AG04449 (cell line): ENCODE results near the gene CADPS.

Experiments used
- CTCF ChIA-PET: fragments of 350-600 bp; formaldehyde crosslinking; extraction: SDS; loops from one replicate; lab custom pipeline; 2021; ENCODE audit warnings: antibody characterized with exemption; lab: Yijun Ruan, JAX
- POLR2A ChIA-PET: fragments of 400-600, 350-600 bp; formaldehyde crosslinking; extraction: SDS; loops from one replicate; lab custom pipeline; 2020; ENCODE audit warnings: antibody characterized with exemption, inconsistent platforms; lab: Yijun Ruan, JAX
- DNase-seq: peaks from one replicate; pipeline ENCODE4 v3.0.0-alpha.2; 2010; ENCODE audit warnings: low read depth, low spot score
- H3K4me3 ChIP-seq: 2 replicates; pipeline ENCODE4 v1.5.1; 2011; ENCODE audit warnings: low read depth, mild to moderate bottlenecking, control low read depth, low read length
- TF ChIP-seq, protein P1 (sequence below): IDR thresholded peaks from one replicate; pipeline ENCODE4 v1.5.1; 2011; ENCODE audit warnings: mild to moderate bottlenecking, moderate library complexity, low read length, control low read depth, inconsistent platforms; ENCODE audit not compliant: insufficient read depth; ENCODE audit errors: missing control alignments

Gene CADPS

DNA sequence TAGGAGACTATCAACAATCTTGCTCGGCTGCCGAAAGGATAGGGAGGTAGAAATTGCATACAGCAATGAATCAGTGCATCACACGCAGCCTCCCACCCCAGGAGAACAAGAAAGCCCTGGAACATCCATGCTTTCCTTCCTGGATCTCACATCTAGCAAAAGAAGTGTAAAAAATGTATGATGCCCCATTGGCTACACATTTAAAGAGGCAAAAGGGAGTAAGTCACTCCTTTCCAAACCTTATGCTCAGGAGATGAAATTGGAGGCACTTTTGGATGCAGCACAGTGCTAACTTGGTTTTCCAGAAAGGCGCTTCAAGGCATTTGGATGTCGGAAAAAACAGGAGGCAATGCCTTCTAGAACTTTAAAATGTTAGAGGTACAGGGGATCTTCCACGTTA lies 469.6 kb downstream of the CADPS start:
- H3K4me3 ChIP-seq, result no peak overlapping the region
- TF ChIP-seq, protein P1, sequence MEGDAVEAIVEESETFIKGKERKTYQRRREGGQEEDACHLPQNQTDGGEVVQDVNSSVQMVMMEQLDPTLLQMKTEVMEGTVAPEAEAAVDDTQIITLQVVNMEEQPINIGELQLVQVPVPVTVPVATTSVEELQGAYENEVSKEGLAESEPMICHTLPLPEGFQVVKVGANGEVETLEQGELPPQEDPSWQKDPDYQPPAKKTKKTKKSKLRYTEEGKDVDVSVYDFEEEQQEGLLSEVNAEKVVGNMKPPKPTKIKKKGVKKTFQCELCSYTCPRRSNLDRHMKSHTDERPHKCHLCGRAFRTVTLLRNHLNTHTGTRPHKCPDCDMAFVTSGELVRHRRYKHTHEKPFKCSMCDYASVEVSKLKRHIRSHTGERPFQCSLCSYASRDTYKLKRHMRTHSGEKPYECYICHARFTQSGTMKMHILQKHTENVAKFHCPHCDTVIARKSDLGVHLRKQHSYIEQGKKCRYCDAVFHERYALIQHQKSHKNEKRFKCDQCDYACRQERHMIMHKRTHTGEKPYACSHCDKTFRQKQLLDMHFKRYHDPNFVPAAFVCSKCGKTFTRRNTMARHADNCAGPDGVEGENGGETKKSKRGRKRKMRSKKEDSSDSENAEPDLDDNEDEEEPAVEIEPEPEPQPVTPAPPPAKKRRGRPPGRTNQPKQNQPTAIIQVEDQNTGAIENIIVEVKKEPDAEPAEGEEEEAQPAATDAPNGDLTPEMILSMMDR, result no peak
- DNase-seq, result no peak
- CTCF ChIA-PET, result no interaction called here
- POLR2A ChIA-PET, result no interaction called here

DNA sequence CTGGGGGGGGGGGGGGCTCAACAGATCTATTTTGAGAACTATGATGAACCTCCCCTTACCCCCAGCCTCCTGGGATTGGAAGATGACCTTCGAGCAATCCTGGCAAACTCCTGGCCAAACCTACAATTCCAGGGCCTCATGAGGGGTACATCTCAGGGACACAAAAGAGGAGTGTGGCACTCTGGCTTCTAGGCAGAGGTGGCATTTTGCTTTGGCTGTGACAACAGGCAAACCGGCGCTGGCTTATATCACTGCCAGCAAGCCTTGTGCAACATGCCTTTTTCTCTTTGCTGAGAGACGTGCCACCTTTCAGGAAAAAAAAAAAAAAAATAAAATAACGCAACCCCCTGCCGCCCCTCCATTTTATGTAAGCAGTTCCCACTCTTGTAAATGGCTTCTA lies 470.1 kb downstream of the CADPS start:
- TF ChIP-seq, protein P1, result no peak
- CTCF ChIA-PET, result no interaction called here
- POLR2A ChIA-PET, result no interaction called here
- DNase-seq, result no peak
- no peak overlapping the region for H3K4me3 ChIP-seq

DNA sequence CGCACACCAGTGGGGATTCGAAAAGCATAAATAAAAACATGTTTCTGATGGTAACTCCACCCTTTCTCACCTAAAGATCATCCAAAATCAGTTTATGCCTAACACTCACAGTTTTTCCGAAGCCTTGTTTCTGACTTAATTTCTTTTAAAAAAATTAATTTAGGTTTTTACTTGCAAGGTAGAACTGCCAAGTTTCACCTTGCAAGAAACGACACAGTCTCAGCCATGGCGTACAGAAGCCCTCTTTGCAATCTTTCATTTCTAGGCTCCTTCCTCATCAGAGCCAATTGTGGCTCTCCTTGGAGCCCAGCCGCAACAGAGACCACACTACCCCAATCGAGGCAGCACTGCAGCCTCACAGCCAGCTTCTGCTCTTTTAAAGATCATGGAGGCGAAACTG lies 470.9 kb downstream of the CADPS start:
- TF ChIP-seq, protein P1, result no peak
- POLR2A ChIA-PET, result no interaction called here
- CTCF ChIA-PET, result no interaction called here
- no peak for DNase-seq
- H3K4me3 ChIP-seq, result no peak overlapping the region

DNA sequence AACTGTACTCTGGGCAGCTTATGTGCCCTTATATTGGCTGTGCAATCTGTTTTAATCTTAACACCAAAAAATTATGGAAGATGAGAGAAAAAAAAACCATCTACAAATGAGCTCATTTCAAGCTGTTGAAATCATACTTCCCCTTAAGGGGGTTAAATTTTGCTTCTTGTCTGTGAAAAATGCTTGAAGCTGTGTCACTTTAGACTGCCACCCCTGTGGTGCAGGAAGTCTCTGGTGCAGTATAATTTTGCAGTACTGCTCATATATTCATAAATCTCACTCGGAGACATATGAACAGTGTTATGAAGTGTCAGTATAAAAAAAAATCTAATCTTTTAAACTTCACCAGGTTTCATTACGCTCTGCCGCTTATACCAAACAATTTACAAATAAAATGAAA lies 471.5 kb downstream of the CADPS start:
- TF ChIP-seq, protein P1, result no peak
- H3K4me3 ChIP-seq, result no peak overlapping the region
- ChIA-PET CTCF (no interaction called here), POLR2A (no interaction called here)
- DNase-seq, result no peak

DNA sequence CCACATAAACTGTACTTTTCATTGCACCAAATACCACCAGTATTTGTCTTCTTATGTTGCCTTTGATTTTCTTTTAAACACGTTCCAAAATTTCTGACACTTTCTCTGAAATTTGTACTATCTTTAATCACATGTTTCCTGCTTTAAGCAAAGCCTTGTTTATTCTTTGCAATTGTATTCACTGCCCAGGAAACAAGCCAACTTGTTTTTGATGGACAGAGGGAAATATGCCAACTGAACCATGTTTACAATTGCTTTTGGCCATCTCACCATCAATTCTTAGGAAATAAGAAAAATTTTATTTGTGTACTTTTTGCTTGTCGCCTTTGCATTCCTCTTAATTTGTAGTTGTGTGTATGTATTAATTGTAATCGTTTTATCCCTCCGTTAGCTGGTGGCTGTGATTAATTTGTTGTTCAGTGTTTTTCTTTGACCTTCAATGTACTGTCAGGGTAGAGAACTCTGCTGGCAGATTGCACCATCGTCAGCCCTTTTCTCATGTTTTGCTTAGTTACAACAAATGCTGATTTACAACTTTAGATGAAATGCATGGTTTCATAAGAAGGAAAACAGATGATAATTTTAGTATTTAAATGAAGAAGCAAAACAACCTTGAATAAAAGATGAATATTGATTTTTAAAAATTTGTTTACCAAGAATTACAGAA lies 482.5 kb downstream of the CADPS start:
- no peak for DNase-seq
- POLR2A ChIA-PET, result no interaction called here
- CTCF ChIA-PET, result no interaction called here
- H3K4me3 ChIP-seq, result no peak overlapping the region
- TF ChIP-seq, protein P1, result no peak

DNA sequence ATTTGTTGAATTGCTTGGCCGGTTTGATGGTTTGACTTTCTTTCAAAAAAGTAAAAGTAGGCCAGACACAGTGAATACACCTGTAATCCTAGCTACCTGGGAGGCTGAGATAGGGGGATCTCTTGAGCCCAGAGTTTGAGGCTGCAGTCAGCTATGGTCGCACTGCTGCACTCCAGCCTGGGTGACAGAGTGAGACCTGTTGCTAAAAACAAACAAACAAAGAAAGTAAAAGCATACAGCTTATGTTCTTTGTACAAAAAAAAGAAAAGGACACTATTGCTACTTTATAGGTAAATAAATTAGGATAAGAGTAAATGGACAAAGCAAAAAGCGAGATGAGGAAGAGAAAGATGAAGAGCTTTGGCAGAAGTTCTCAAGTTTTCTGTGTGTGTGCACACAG lies 488.0 kb downstream of the CADPS start:
- TF ChIP-seq, protein P1, result no peak
- CTCF ChIA-PET, result no interaction called here
- no peak for DNase-seq
- no peak overlapping the region for H3K4me3 ChIP-seq
- POLR2A ChIA-PET, result no interaction called here
